Mucosa of descending colon (tissue), 3 donors: Measurements from ENCODE around the gene PFDN1. TPM values are rescaled to one million over a fixed set of nuclear protein-coding genes. Genes with fewer than 3 reads are reported as not detected.

Experiments
- ATAC-seq: fragments of 200-7000 bp; cut with Tn5 transposase; one replicate; pipeline ENCODE4 v1.9.1; 2020; ENCODE audit warnings: mild to moderate bottlenecking, moderate library complexity
- DNase-seq, 3 donors: peaks; one replicate each; pipeline ENCODE4 v3.0.0-alpha.2; 2020
- H3K36me3 ChIP-seq: fragments of 200-600 bp; one replicate; pipeline ENCODE4 v1.8.0; 2021; ENCODE audit warnings: low read depth, mild to moderate bottlenecking
- H3K4me1 ChIP-seq: fragments of 200-600 bp; one replicate; pipeline ENCODE4 v1.8.0; 2021; ENCODE audit warnings: low read depth, mild to moderate bottlenecking
- H3K4me3 ChIP-seq: fragments of 200-600 bp; one replicate; pipeline ENCODE4 v1.8.0; 2021; ENCODE audit warnings: mild to moderate bottlenecking
- H3K9me3 ChIP-seq: fragments of 200-600 bp; one replicate; pipeline ENCODE4 v1.8.0; 2021; ENCODE audit warnings: mild to moderate bottlenecking
- CTCF ChIP-seq: fragments of 200-600 bp; IDR thresholded peaks from one replicate; pipeline ENCODE4 v1.8.0; 2022; ENCODE audit warnings: antibody characterized with exemption, mild to moderate bottlenecking
- intact Hi-C, 2 donors: fragments of 100-400 bp; cut with DNase I in 1 of 2; cut with micrococcal nuclease in 1 of 2; formaldehyde crosslinking; loops; one replicate each; pipeline versions ENCODE4 v1.11.0 to v1.11.1; 2022; cut with DNase I, micrococcal nuclease
- total RNA-seq, 3 donors: library from RNA; stranded (reverse); fragmentation: NEBNext Ultra II Directional in 2 of 3; extraction: Animal tissue kit (Norgen Biotek cat#: 25700) in 2 of 3; gene quantifications; one replicate each; pipeline versions ENCODE4 v1.2.1 to v1.2.4, GENCODE V29; 2021 to 2023
- donor health status: DM: no; HTN: no; CAD: no; lungs with moderate emphysema.
- donor health status: DM: no; HTN: no; CAD: no.
- donor health status: DM: no; HTN: yes; CAD: no.

Gene PFDN1
- total RNA-seq, 3 donors from 2014 or later: 33.5 to 48.0 (median 35.9) TPM

- H3K4me1 ChIP-seq: peaks cover 14% of the 10 kb centered on the region
- DNase-seq: no peak
- H3K36me3 ChIP-seq: no peaks in the 10 kb centered on the region
- no peak overlapping the region for H3K4me3 ChIP-seq
- no peak for TF ChIP-seq CTCF
- no peak for ATAC-seq
- intact Hi-C loops: no loop called here
- no peaks in the 10 kb centered on the region for H3K9me3 ChIP-seq
These were observed 54.5 kb downstream of the PFDN1 start for GRCh38 chr5:140248414-140248813.

- intact Hi-C loops: no loop called here
- Histone ChIP-seq H3K4me1 (peaks cover 19% of the 10 kb centered on the region), H3K36me3 (no peaks in the 10 kb centered on the region), H3K9me3 (no peaks in the 10 kb centered on the region), H3K4me3 (no peak overlapping the region)
- peak; percentile 11 for ATAC-seq
- no peak for TF ChIP-seq CTCF
- no peak for DNase-seq
These were observed 56.4 kb downstream of the PFDN1 start for GRCh38 chr5:140246378-140247122.

- no peak for TF ChIP-seq CTCF
- no peak for ATAC-seq
- Histone ChIP-seq H3K9me3 (no peaks in the 10 kb centered on the region), H3K4me1 (peaks cover 24% of the 10 kb centered on the region), H3K36me3 (no peaks in the 10 kb centered on the region), H3K4me3 (no peak overlapping the region)
- DNase-seq: no peak
- intact Hi-C loops: no loop called here
These were observed 57.0 kb downstream of the PFDN1 start for GRCh38 chr5:140245926-140246325.

GRCh38 chr5:140245341-140245740 lies 57.6 kb downstream of the PFDN1 start:
- DNase-seq: no peak
- Histone ChIP-seq H3K4me1 (peaks cover 24% of the 10 kb centered on the region), H3K36me3 (no peaks in the 10 kb centered on the region)

GRCh38 chr5:140244525-140245025 lies 58.3 kb downstream of the PFDN1 start:
- H3K4me1 ChIP-seq: peaks cover 29% of the 10 kb centered on the region
- ATAC-seq: peak; percentile 68
- no peaks in the 10 kb centered on the region for H3K9me3 ChIP-seq
- H3K4me3 ChIP-seq: no peak overlapping the region
- peak; percentile 91 to 95 (median 91) for DNase-seq
- no peaks in the 10 kb centered on the region for H3K36me3 ChIP-seq
- intact Hi-C loops: loop anchor here (5.0 kb wide), 2 partner anchors 108 to 113 kb away; no protein-coding TSS in a partner anchor
- TF ChIP-seq CTCF: peak; percentile 74

More at GRCh38 chr5:140245341-140245740, 57.6 kb downstream of the PFDN1 start:
- H3K4me3 ChIP-seq: no peak overlapping the region
- ATAC-seq: no peak
- no peaks in the 10 kb centered on the region for H3K9me3 ChIP-seq
- TF ChIP-seq CTCF: no peak
- intact Hi-C loops: no loop called here
